ENCODE results near the gene PAEP.

Gene PAEP

GRCh38 chr9:135579889-135580660 is 18.5 kb downstream of the PAEP start:
- no peak for DNase-seq (ENCODE audit: low spot score)

DNA sequence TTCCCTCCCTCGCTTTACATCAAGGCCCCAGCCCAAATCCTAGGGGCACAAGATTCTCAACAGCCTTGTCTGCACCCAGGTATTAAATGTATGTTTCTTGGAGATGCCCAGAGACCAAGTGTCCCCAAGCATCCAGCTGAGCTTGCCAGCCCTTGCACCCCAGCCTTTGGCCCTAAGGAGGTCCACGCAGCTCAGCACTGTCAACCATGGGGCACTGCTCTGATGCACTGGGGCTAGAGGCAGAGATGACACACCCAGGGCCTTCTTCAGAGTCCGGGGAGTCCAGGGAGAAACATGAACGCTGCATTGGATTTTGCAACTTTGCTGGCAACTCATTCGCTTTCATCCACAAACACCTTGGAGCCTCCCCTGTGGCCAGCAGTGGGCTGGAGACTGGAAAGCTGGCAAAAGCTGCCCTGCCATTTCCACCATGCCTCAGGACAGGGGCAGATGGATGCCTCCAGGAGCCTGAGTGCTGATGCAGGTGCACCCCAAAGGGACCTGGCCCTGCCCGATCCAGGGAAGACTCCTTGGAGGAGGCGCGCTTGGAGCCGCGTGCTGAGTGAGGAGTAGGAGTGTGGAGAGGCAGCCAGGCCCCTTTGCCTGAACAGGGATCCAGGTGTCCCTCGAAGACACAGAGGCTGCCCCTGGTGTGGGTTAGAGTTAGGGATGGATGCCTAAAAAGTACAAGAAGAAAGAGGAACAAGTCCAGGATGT is 19.3 kb downstream of the PAEP start:
- DNase-seq (ENCODE audit: low spot score) = no peak

GRCh38 chr9:135581636-135582426 is 20.3 kb downstream of the PAEP start:
- no peak for DNase-seq (ENCODE audit: low spot score)

- no peak for DNase-seq (ENCODE audit: low spot score)
Measured at GRCh38 chr9:135582541-135582940, 21.0 kb downstream of the PAEP start.

GRCh38 chr9:135582966-135583687 is 21.6 kb downstream of the PAEP start:
- DNase-seq (ENCODE audit: low spot score) = no peak

DNA sequence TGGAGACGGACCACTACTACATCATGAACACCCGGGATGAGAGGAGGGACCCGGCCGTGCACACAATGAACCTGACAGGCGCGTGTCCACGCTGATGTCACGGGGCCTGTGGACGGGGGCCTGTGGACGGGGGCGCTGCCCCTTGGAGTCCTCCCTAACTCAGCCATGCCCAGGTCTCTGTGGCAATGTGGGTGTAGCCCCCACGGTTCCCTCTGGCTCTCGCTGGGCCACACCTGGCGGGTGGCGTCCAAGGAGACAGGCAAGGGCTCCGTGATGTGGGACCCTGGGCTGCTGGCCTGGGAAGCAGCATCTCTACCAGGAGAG is 22.1 kb downstream of the PAEP start:
- no peak for DNase-seq (ENCODE audit: low spot score)

DNA sequence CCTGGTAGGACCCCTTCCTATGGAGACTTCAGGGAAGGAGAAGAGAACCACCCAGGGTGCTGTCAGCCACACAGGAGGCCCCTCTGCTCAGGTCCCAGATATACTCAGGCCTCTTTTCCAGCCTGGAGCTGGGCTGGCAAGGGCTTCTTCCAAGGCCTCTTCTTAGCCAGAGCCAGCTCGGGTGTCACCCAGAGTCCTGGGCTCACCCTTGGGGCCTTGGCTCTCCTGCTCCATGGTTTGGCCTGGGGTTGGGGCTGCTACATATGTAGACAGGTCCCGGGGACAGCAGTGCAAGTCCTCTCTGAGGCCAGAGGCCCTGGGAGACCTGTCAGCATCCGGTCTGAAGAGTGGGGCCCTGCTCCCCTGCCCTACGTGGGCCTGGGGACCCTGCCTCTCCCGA is 22.8 kb downstream of the PAEP start:
- no peak for DNase-seq (ENCODE audit: low spot score)

DNA sequence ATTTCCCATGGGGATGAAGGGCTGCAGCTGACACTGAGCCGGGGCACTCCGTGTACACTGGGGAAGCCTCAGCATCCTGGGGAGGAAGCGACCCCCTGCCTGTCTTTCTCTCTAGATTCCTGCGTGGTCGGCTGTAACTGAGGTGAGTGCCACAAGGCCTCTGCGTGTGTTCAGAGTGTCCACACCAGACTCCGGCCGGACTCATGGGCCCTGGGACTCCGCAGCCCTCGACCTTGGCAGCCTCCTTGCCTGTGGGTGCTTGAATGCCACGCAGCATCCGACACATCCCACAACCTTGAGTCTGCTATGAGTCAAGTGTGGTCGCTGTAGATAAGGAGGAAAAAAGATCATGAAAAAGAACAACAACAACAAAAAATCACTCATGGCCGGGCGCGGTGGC is 23.4 kb downstream of the PAEP start:
- DNase-seq (ENCODE audit: low spot score) = no peak

- DNase-seq (ENCODE audit: low spot score) = no peak
Measured at GRCh38 chr9:135586601-135587109, 25.1 kb downstream of the PAEP start.

- no peak for DNase-seq (ENCODE audit: low spot score)
Measured at GRCh38 chr9:135587658-135588057, 26.1 kb downstream of the PAEP start.

GRCh38 chr9:135588371-135588770 is 26.8 kb downstream of the PAEP start:
- DNase-seq (ENCODE audit: low spot score) = no peak

GRCh38 chr9:135588886-135589595 is 27.5 kb downstream of the PAEP start:
- no peak for DNase-seq (ENCODE audit: low spot score)

DNA sequence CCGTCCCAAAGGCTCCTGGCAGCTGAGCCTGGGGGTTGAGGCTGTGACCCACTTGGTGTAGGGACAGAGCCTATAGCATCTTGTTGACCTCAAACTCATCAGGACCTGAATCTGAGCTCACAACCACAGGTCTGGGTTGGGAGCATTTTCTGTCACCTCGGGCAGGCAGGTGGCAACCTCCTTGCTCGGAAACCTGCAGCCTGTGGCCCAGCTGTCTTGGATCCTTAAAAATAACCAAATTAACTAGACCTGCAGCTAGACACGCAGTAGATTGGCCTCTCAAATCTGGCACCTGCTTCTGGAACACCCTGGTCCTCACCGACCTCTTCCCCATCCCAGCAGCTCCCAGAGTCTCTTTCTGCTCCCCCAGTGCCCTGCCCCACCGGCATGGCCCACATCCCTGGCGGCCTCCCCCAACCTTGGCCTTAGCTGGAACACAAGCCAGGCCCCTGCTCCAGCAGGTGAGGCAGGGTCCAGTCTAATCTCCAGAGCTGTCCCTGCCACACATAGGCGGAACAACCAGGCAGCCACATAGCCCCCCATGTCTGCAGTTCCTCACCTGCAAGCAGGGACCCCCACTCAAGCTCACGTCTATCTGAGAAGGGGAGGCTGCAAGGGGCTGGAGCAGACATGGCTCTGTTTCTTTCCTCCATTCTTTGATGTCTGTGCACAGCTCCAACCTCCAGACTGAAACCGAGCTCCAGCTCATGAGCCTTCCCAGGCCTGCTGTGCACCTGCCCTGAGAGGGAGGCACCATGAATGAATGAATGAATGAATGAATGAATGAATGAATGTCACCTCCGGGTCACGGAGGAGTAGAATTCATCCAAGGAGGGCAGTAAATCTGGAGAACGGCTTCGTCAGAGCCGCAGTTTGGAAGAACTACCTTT is 28.3 kb downstream of the PAEP start:
- no peak for DNase-seq (ENCODE audit: low spot score)

DNA sequence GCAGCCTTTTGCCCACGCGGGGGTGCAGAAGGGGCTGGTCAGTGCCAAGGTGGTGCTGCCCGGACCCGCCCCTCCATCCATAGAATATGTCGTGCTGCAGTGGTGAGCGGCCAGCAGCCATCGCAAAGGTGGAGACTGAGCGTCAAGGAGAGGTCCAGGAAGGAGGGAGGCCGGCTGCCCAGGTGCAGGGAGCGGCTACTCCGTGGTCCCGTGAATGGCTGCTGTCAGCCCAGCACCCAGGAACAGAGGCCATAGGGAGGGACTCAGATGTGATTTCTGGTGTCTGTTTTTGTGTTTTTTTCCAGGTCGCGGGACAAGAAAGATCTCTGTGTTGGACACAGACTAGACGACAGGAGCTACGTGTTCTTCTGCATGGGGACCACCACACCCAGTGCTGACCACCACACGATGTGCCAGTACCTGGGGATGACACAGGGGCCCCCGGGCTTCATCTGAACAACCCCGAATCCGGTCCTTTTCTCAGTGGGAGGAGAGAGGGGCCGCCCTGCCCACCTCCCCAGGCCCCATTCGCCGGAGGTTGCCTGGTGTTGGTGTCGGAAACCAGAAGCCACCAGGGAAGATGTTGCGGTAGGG is 29.0 kb downstream of the PAEP start:
- DNase-seq (ENCODE audit: low spot score) = no peak

- no peak for DNase-seq (ENCODE audit: low spot score)
Measured at GRCh38 chr9:135591506-135592330, 30.2 kb downstream of the PAEP start.

- DNase-seq (ENCODE audit: low spot score) = no peak
Measured at GRCh38 chr9:135592331-135592590, 30.7 kb downstream of the PAEP start.

DNA sequence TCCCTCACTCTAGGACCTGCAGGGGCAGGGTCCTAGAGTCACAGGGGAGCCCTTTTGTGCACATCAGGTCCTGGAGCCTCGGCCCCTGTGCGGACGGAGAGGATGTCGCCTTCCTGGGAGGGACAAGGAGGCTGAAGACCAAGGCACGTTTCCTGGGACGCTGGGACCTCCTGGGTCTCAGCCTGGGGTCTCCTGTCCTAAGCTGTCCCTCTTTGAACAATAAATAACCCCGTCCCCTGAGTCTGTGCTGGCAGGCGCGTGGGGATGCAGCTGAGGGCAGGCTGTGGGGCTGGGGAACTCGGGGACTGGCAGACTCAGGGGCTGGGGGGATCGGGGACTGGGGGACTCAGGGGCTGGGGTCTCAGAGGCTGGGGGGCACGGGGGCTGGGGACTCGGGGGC is 31.1 kb downstream of the PAEP start:
- no peak for DNase-seq (ENCODE audit: low spot score)

DNA sequence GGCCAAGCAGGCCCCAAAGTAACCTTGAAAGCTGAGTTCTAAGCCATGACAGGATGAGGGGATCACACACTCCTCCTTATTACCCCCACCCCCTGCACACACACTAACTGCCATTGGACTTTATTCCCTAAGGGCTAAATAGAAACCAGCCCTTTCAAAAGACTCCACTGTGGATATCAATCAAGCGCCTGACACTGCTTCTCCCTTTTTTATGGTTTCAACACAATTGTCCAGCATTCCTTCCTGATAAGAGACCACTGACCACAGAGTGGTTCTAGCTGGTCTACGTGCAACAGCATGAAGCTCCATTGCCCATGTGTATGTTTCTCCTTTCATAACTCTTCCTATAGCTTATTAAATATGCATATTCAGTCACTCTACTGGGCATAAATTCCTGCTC is 34.7 kb downstream of the PAEP start:
- no peak for DNase-seq (ENCODE audit: low spot score)

DNA sequence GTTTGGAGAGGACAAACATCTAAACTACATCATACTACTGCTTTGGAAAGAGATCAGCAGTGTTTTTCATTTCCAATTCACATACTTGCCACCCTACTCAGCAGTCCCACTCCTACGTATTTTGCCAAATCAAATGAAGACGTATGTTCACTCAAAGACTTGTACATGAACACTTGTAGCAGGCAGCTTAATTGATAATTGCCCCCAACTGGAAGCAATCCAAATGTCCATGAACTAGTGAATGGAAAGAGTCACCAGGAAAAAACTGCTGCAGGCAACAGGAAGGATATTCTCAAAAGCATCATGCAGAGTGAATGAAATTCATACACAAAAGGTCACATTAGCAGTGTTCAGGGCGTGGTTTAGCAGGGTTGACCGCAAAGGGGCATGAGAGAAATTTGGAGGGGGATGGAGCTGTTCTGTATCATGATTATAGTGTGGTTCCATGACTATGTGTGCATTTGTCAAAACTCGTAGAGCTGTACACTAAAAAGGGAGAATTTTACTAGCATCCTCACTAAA is 38.8 kb downstream of the PAEP start:
- DNase-seq (ENCODE audit: low spot score) = no peak
